HEK293 (cell line): ENCODE data around the gene BTBD2.

Experiments used
- CTCF ChIA-PET: fragments of 350-600 bp; formaldehyde crosslinking; extraction: SDS; loops from one replicate; lab custom pipeline; 2021; ENCODE audit warnings: antibody characterized with exemption; lab: Yijun Ruan, JAX
- POLR2A ChIA-PET: fragments of 300-600 bp; formaldehyde crosslinking; extraction: SDS; loops from one replicate; lab custom pipeline; 2020; ENCODE audit warnings: antibody characterized with exemption, inconsistent platforms; lab: Yijun Ruan, JAX
- H3K27ac ChIP-seq: fragments of 200-500 bp; sonication (Bioruptor generic); 2 replicates; pipeline ENCODE4 v1.5.1; 2014; ENCODE audit warnings: low read depth, low read length, control low read depth, inconsistent platforms; ENCODE audit errors: extremely low read depth
- H3K36me3 ChIP-seq, 2 experiments: fragments of 200-500 bp in 1 of 2; sonication (Bioruptor generic) in 1 of 2; 1 replicate in 1 of 2; 2 replicates in 1 of 2; pipeline ENCODE4 v1.5.1; 2014 to 2017; ENCODE audit warnings: inconsistent platforms in 2 of 2, low read length in 2 of 2; ENCODE audit not compliant: control insufficient read depth in 2 of 2, insufficient read depth in 1 of 2
- H3K4me1 ChIP-seq: fragments of 200-500 bp; sonication (Bioruptor generic); 2 replicates; pipeline ENCODE4 v1.5.1; 2014; ENCODE audit warnings: mild to moderate bottlenecking, low read length, inconsistent platforms; ENCODE audit not compliant: control insufficient read depth, insufficient read depth
- H3K4me3 ChIP-seq: 2 replicates; pipeline ENCODE4 v1.5.1; 2011; ENCODE audit warnings: low read depth, mild to moderate bottlenecking, control low read depth, low read length, moderate library complexity
- H3K9me3 ChIP-seq: fragments of 200-500 bp; sonication (Bioruptor generic); 2 replicates; pipeline ENCODE4 v1.5.1; 2014; ENCODE audit warnings: low read depth, low read length, inconsistent platforms; ENCODE audit not compliant: control insufficient read depth, insufficient read depth
- GLI2 ChIP-seq: fragments of 450-650 bp; formaldehyde crosslinking; IDR thresholded peaks from 2 replicates; pipeline ENCODE4; 2017; ENCODE audit warnings: missing biosample characterization, missing genetic modification characterization, low read depth, borderline replicate concordance
- PRDM10 ChIP-seq: fragments of 450-650 bp; formaldehyde crosslinking; IDR thresholded peaks from 2 replicates; pipeline ENCODE4 v1.5.1; 2016; ENCODE audit warnings: missing biosample characterization, missing genetic modification characterization
- SCRT2 ChIP-seq: fragments of 450-650 bp; formaldehyde crosslinking; IDR thresholded peaks from 2 replicates; pipeline ENCODE4 v1.5.1; 2016; ENCODE audit warnings: missing biosample characterization, missing genetic modification characterization
- ZBTB10 ChIP-seq: fragments of 450-650 bp; formaldehyde crosslinking; IDR thresholded peaks from 2 replicates; pipeline ENCODE4 v1.5.1; 2016; ENCODE audit warnings: missing biosample characterization, missing genetic modification characterization
- ZFP37 ChIP-seq: fragments of 450-650 bp; formaldehyde crosslinking; IDR thresholded peaks from 2 replicates; pipeline ENCODE4 v1.5.1; 2016; ENCODE audit warnings: missing biosample characterization, missing genetic modification characterization
- ZNF133 ChIP-seq: fragments of 450-650 bp; formaldehyde crosslinking; IDR thresholded peaks from 2 replicates; pipeline ENCODE4 v1.5.1; 2016; ENCODE audit warnings: missing biosample characterization, missing genetic modification characterization
- ZNF146 ChIP-seq: fragments of 450-650 bp; formaldehyde crosslinking; IDR thresholded peaks from 2 replicates; pipeline ENCODE4 v1.5.1; 2016; ENCODE audit warnings: missing biosample characterization, missing genetic modification characterization
- ZNF239 ChIP-seq: fragments of 450-650 bp; formaldehyde crosslinking; IDR thresholded peaks from 2 replicates; pipeline ENCODE4 v1.5.1; 2016; ENCODE audit warnings: missing biosample characterization, missing genetic modification characterization
- ZNF248 ChIP-seq: fragments of 450-650 bp; formaldehyde crosslinking; IDR thresholded peaks from 2 replicates; pipeline ENCODE4 v1.5.1; 2017; ENCODE audit warnings: missing biosample characterization, missing genetic modification characterization
- ZNF335 ChIP-seq: fragments of 450-650 bp; formaldehyde crosslinking; conservative IDR thresholded peaks from 2 replicates; pipeline ENCODE4 v1.5.1; 2016; ENCODE audit warnings: missing biosample characterization, missing genetic modification characterization
- ZNF341 ChIP-seq: fragments of 450-650 bp; formaldehyde crosslinking; IDR thresholded peaks from 2 replicates; pipeline ENCODE4; 2016; ENCODE audit warnings: low read depth, missing biosample characterization, missing genetic modification characterization
- ZNF37A ChIP-seq: fragments of 450-650 bp; IDR thresholded peaks from 2 replicates; pipeline ENCODE4 v1.5.1; 2018; ENCODE audit warnings: missing biosample characterization, missing genetic modification characterization
- ZNF513 ChIP-seq: fragments of 450-650 bp; IDR thresholded peaks from 2 replicates; pipeline ENCODE4 v1.5.1; 2018; ENCODE audit warnings: missing biosample characterization, missing genetic modification characterization
- ZNF518A ChIP-seq: fragments of 450-650 bp; formaldehyde crosslinking; conservative IDR thresholded peaks from 2 replicates; pipeline ENCODE4 v1.5.1; 2016; ENCODE audit warnings: low read depth, missing biosample characterization, missing genetic modification characterization
- ZNF549 ChIP-seq: fragments of 450-650 bp; IDR thresholded peaks from 2 replicates; pipeline ENCODE4 v1.5.1; 2018; ENCODE audit warnings: missing biosample characterization, missing genetic modification characterization, mild to moderate bottlenecking, inconsistent platforms, moderate library complexity
- ZNF558 ChIP-seq: fragments of 450-650 bp; formaldehyde crosslinking; IDR thresholded peaks from 2 replicates; pipeline ENCODE4 v1.5.1; 2016; ENCODE audit warnings: missing biosample characterization, missing genetic modification characterization
- ZNF692 ChIP-seq: fragments of 450-650 bp; formaldehyde crosslinking; IDR thresholded peaks from 2 replicates; pipeline ENCODE4 v1.5.1; 2016; ENCODE audit warnings: missing biosample characterization, missing genetic modification characterization
- ZNF777 ChIP-seq: fragments of 450-650 bp; formaldehyde crosslinking; IDR thresholded peaks from 2 replicates; pipeline ENCODE4 v1.5.1; 2017; ENCODE audit warnings: missing biosample characterization, missing genetic modification characterization, borderline replicate concordance
- ZSCAN30 ChIP-seq: fragments of 450-650 bp; IDR thresholded peaks from 2 replicates; pipeline ENCODE4 v1.5.1; 2018; ENCODE audit warnings: missing biosample characterization, mild to moderate bottlenecking, missing genetic modification characterization, moderate library complexity
- ZSCAN5A ChIP-seq: fragments of 450-650 bp; formaldehyde crosslinking; IDR thresholded peaks from 2 replicates; pipeline ENCODE4 v1.5.1; 2016; ENCODE audit warnings: missing biosample characterization, missing genetic modification characterization

BTBD2 gene

GRCh38 chr19:2041683-2042484 is 26.4 kb upstream of the BTBD2 start (continued):
- TF ChIP-seq ZNF133 (tag by site-specific recombination) (no peak), GLI2 (tag by site-specific recombination) (no peak), ZSCAN5A (tag by site-specific recombination) (peak; percentile 31; the same call in 1 of the 2 replicates), ZNF37A (tag by site-specific recombination) (no peak), PRDM10 (no peak), ZNF518A (tag by site-specific recombination) (no peak), ZNF335 (tag by site-specific recombination) (peak; percentile 37), ZNF146 (tag by site-specific recombination) (0 out of 2 replicates have a peak, but pooled peaks have one; percentile 11), ZNF692 (peak; percentile 8; the same call in 1 of the 2 replicates), ZNF239 (tag by site-specific recombination) (no peak)

GRCh38 chr19:2041433-2041682 is 25.8 kb upstream of the BTBD2 start:
- Histone ChIP-seq H3K4me3 (no peak overlapping the region), H3K9me3 (no peaks in the 10 kb centered on the region), H3K36me3 (peaks cover 0 to 72% of the 10 kb centered on the region in 2 experiments; a peak in 2 of 3 replicates), H3K4me1 (peaks cover 13% of the 10 kb centered on the region), H3K27ac (peak overlapping the region; percentile 85)
- ChIA-PET CTCF (interaction anchor here (0.6 kb wide), 1 partner anchor 25 kb away, joined by 3 read pairs; no protein-coding TSS in a partner anchor), POLR2A (interaction anchor here (0.8 kb wide), 1 partner anchor 9 kb away, joined by 3 read pairs; no protein-coding TSS in a partner anchor)
- TF ChIP-seq ZBTB10 (tag by site-specific recombination) (no peak), ZNF341 (tag by site-specific recombination) (no peak), ZNF558 (no peak), ZFP37 (tag by site-specific recombination) (no peak), ZSCAN30 (tag by site-specific recombination) (no peak), ZNF248 (no peak), ZNF777 (tag by site-specific recombination) (no peak), SCRT2 (tag by site-specific recombination) (no peak), ZNF513 (tag by site-specific recombination) (no peak), ZNF549 (tag by site-specific recombination) (no peak)
